Measurements from ENCODE around the gene IKZF3. TPM values are rescaled to one million over a fixed set of nuclear protein-coding genes. Genes with fewer than 3 reads are reported as not detected.

IKZF3 gene
- total RNA-seq, 1 donor from 2014 or later = 220 TPM

DNA sequence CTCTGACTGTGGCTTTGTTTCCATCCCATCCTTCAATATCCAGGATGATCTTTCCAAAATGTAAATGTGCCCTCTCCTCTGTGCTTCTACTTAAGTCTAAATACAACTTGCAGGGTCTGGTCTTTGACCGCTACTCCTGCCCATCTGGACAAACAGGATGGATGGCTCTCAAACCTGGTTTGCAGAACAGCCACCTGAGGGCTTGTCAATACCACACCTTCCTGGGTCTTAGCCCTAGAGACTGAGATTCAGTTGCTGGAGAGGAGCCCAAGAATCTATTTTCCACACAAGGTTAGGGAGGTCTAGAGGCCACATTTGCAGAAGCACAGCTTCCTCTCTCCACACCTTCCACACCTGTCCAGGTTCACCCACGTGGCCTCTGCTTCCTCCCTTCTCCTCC is 128.2 kb downstream of the IKZF3 start:
- peaks cover 21% of the 10 kb centered on the region for H3K27me3 Mint-ChIP-seq
- no peaks in the 10 kb centered on the region for H3K36me3 Mint-ChIP-seq (ENCODE audit: low read depth)
- DNase-seq (no peak), ATAC-seq (ENCODE audit: low read depth) (no peak)
- no peak overlapping the region for H3K27ac Mint-ChIP-seq
- H3K9me3 Mint-ChIP-seq = no peaks in the 10 kb centered on the region
- CTCF ChIA-PET = no interaction called here
- TF ChIP-seq CTCF (IDR thresholded peaks at IDR 0.05) = no peak
- intact Hi-C loops (cut with micrococcal nuclease) = no loop called here
- no peak overlapping the region for H3K4me3 Mint-ChIP-seq
- H3K4me1 Mint-ChIP-seq = peaks cover 26% of the 10 kb centered on the region
- POLR2A ChIA-PET = no interaction called here

DNA sequence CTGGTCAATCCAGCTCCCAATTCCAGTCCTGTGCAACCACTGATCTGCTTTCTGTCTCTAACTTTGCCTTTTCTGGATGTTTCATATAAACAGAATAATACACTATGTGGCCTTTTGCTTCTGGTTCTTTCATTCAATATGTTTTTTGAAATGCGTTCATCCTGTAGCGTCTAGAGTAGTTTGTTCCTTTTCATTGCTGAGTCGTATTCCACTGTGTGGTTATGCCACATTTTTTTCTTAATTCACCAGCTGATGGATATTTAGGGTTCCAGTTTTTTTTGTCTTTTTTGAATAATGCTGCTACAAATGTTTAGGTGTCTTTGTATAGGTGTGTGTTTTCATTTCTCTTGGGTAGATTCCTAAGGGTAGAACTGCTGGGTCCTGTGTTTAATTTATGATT is 131.5 kb downstream of the IKZF3 start:
- Mint-ChIP-seq H3K4me3 (peak overlapping the region; percentile 42), H3K36me3 (ENCODE audit: low read depth) (peaks cover 14% of the 10 kb centered on the region), H3K4me1 (peaks cover 19% of the 10 kb centered on the region), H3K27me3 (peaks cover 8% of the 10 kb centered on the region), H3K27ac (no peak overlapping the region), H3K9me3 (no peaks in the 10 kb centered on the region)
- ATAC-seq (ENCODE audit: low read depth) (no peak), DNase-seq (no peak)
- ChIA-PET CTCF (interaction anchor here (3.6 kb wide), 1 partner anchor 111 kb away, joined by 29 read pairs; no protein-coding TSS in a partner anchor), POLR2A (interaction anchor here (0.7 to 2.5 kb wide), 3 partner anchors 23 to 446 kb away, joined by 3 to 9 read pairs (median 3); partner anchors contain the start of gene PSMD3)
- intact Hi-C loops (cut with micrococcal nuclease) = loop anchor here (5.0 kb wide), 1 partner anchor 65 kb away; the partner anchor contains the start of genes PNMT and TCAP
- TF ChIP-seq CTCF (IDR thresholded peaks at IDR 0.05) = no peak

- ATAC-seq (ENCODE audit: low read depth) = peak; percentile 91
- peak within 1 kb of the TSS; percentile 88 for H3K4me3 Mint-ChIP-seq
- no peaks in the 10 kb centered on the region for H3K9me3 Mint-ChIP-seq
- no peaks in the 10 kb centered on the region for H3K27me3 Mint-ChIP-seq
- H3K36me3 Mint-ChIP-seq (ENCODE audit: low read depth) = peaks cover 29% of the 10 kb centered on the region
- peak within 1 kb of the TSS; percentile 86 for H3K27ac Mint-ChIP-seq
- H3K4me1 Mint-ChIP-seq = peaks cover 21% of the 10 kb centered on the region
- CTCF ChIA-PET = interaction anchor here (0.6 to 3.6 kb wide), 20 partner anchors 8 to 250 kb away, joined by 3 to 29 read pairs (median 5); partner anchors contain the start of genes IKZF3, PGAP3, PNMT and PSMD3
- TF ChIP-seq CTCF (IDR thresholded peaks at IDR 0.05) = peak; percentile 64
- POLR2A ChIA-PET = interaction anchor here (0.5 to 3.1 kb wide), 41 partner anchors 9 to 531 kb away, joined by 3 to 39 read pairs (median 5); partner anchors contain the start of genes IKZF3, PGAP3, PNMT and PSMD3
- DNase-seq = peak; percentile 99
- intact Hi-C loops (cut with micrococcal nuclease) = loop anchor here (1.0 to 5.0 kb wide), 9 partner anchors 24 to 250 kb away; partner anchors contain the start of genes IKZF3, PNMT, PSMD3 and STARD3
Measured at GRCh38 chr17:39730095-39730921, 133.8 kb downstream of the IKZF3 start, which contains the start of gene MIEN1. Gene MIEN1, minus strand, starts transcription at chr17:39730532. Its CDS starts 37 bp downstream, at chr17:39730495.

DNA sequence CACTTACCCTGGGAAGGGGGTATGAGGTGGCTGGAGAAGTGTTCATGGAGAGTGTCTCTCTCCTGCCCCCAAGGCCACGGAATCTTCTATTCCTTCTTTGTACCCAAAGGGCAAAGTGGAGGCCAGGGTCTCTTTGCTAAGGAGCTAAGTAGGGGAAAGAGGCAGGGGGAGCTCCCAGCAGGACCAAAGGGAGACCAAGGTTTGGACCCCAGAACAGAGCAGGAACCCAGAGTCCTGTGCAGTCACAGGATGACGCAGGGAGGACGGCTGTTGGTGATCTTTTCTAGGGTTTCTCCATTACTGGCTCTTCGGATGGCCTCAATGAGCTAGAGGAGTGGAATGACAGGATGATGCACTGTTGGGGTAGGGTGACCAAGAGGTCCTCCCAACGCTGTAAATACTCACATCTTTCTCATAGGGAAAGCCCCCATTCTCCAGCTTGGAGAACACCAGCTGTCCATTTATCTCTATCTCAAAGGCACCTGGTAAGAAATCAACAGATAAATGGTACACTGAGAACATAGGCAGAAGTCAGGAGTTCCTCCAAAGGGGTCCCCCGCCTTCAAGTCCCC is 134.7 kb downstream of the IKZF3 start:
- TF ChIP-seq CTCF (IDR thresholded peaks at IDR 0.05) = no peak
- H3K27me3 Mint-ChIP-seq = no peaks in the 10 kb centered on the region
- no peak for DNase-seq
- H3K4me1 Mint-ChIP-seq = peaks cover 21% of the 10 kb centered on the region
- ChIA-PET POLR2A (interaction anchor here (0.5 to 3.1 kb wide), 33 partner anchors 20 to 530 kb away, joined by 3 to 39 read pairs (median 5); partner anchors contain the start of genes IKZF3, PGAP3 and PSMD3), CTCF (interaction anchor here (0.9 to 3.6 kb wide), 15 partner anchors 7 to 251 kb away, joined by 3 to 29 read pairs (median 6); partner anchors contain the start of genes PGAP3, PNMT and PSMD3)
- intact Hi-C loops (cut with micrococcal nuclease) = no loop called here
- H3K27ac Mint-ChIP-seq = peak overlapping the region; percentile 86
- peak overlapping the region; percentile 88 for H3K4me3 Mint-ChIP-seq
- ATAC-seq (ENCODE audit: low read depth) = no peak
- no peaks in the 10 kb centered on the region for H3K9me3 Mint-ChIP-seq
- H3K36me3 Mint-ChIP-seq (ENCODE audit: low read depth) = peaks cover 33% of the 10 kb centered on the region

All from activated B cell treated with CpG ODN at 0.5 μM for 24 hours (primary cell).